ENCODE data around the gene FLRT1.

DNA sequence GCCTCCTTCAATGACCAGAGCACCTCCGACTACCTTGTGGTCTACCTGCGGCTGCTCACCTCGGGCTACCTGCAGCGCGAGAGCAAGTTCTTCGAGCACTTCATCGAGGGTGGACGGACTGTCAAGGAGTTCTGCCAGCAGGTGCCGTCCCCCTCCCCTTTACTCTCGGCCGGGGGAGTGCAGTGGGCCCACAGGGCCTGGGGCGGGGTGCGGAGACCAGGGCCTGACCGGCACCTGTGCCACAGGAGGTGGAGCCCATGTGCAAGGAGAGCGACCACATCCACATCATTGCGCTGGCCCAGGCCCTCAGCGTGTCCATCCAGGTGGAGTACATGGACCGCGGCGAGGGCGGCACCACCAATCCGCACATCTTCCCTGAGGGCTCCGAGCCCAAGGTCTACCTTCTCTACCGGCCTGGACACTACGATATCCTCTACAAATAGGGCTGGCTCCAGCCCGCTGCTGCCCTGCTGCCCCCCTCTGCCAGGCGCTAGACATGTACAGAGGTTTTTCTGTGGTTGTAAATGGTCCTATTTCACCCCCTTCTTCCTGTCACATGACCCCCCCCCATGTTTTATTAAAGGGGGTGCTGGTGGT is 38.5 kb upstream of the FLRT1 start:
- TF ChIP-seq EZH2 (IDR thresholded peaks at IDR 0.05; ENCODE audit: low read depth) (no peak), CTCF (conservative IDR thresholded peaks at IDR 0.05) (no peak)
